SK-N-MC (cell line): ENCODE measurements around the gene PRKD1.

Experiments
- EZH2 ChIP-seq: fragments of 200-600 bp; sonication (generic); IDR thresholded peaks from one replicate; pipeline ENCODE4 v1.6.1; 2017; ENCODE audit warnings: antibody characterized with exemption
- POLR2AphosphoS5 ChIP-seq: IDR thresholded peaks from 2 replicates; pipeline ENCODE4 v1.6.1; 2012; ENCODE audit warnings: mild to moderate bottlenecking, low read depth, low read length, borderline replicate concordance

DNA sequence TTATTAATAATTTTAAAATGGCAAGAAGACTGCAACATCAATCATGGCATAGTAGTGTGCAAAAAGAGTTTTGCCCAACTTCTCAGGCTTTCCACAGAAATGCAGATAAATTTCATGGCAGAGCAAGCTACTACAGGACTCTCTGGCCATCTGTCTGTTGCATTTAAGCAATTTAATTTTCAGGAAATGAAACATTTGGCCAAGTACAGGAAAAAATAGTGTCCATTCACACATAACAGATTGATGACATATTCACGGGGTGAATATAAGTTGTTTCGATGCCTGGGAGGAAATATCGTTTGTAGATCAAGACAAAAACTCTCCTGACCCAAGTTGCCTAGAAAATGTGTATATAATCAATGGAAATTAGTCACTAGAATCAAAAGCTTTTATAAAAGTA, 324.0 kb downstream of the PRKD1 start:
- TF ChIP-seq POLR2AphosphoS5 (no peak), EZH2 (no peak)
